Cardiac muscle cell (in vitro differentiated cells and primary cell): ENCODE measurements around the gene PARN. TPM values are rescaled to one million over a fixed set of nuclear protein-coding genes. Genes with fewer than 3 reads are reported as not detected.
"Not testable (repeated sequence)": the region's sequence is repeated elsewhere in the genome, so short reads cannot be mapped to it uniquely, and the experiment has no call there.

ENCODE experiments used
- DNase-seq, 2 donors: peaks; one replicate each; pipeline versions ENCODE4 v3.0.0 to v3.0.0-alpha.2; 2010 to 2017; ENCODE audit warnings: low read depth in 1 of 2, low spot score in 1 of 2
- H3K27ac ChIP-seq: fragments of 200-600 bp; sonication (generic); 2 replicates; pipeline ENCODE4 v1.5.1; 2016
- H3K27me3 ChIP-seq: fragments of 200-600 bp; sonication (generic); 2 replicates; pipeline ENCODE4 v1.6.0; 2016; ENCODE audit warnings: control low read depth
- H3K36me3 ChIP-seq: fragments of 200-600 bp; sonication (generic); 2 replicates; pipeline ENCODE4 v1.5.1; 2016; ENCODE audit warnings: control low read depth
- H3K4me1 ChIP-seq: fragments of 200-600 bp; sonication (generic); 2 replicates; pipeline ENCODE4 v1.8.1; 2017; ENCODE audit warnings: low read depth, mild to moderate bottlenecking, mixed run types
- H3K4me3 ChIP-seq: fragments of 200-600 bp; sonication (generic); 2 replicates; pipeline ENCODE4 v1.5.1; 2016; ENCODE audit warnings: mild to moderate bottlenecking
- H3K9me3 ChIP-seq: fragments of 200-600 bp; sonication (generic); 2 replicates; pipeline ENCODE4 v1.5.1; 2017; ENCODE audit warnings: low read depth, mild to moderate bottlenecking, control low read depth
- CTCF ChIP-seq: IDR thresholded peaks from 2 replicates; pipeline ENCODE4 v1.5.1; 2012; ENCODE audit warnings: low read depth, mild to moderate bottlenecking, low read length
- polyA plus RNA-seq: library from polyadenylated mRNA; unstranded; fragments of >200 nt; fragmentation: Nextera tagmentation; extraction: Ambion mirVana; gene quantifications from 2 replicates; pipeline ENCODE4 v1.2.1, GENCODE V29; 2016
- total RNA-seq: library from RNA; depleted of rRNA; stranded (reverse); fragments of >200 nt; gene quantifications from 2 replicates; pipeline ENCODE4 v1.2.3, GENCODE V29; 2016

Gene PARN
- total and polyA plus RNA-seq, 2 experiments from 2014 or later, result 22.4 to 36.3 TPM

GRCh38 chr16:14445937-14446715 lies 183.9 kb downstream of the PARN start:
- TF ChIP-seq CTCF, result no peak
- Histone ChIP-seq H3K36me3 (no peaks in the 10 kb centered on the region), H3K27me3 (no peaks in the 10 kb centered on the region), H3K27ac (peak overlapping the region; percentile 86), H3K4me1 (peaks cover 27% of the 10 kb centered on the region), H3K9me3 (no peaks in the 10 kb centered on the region), H3K4me3 (no peak overlapping the region)
- DNase-seq, result peak in 1 of 2 donors; percentile 79

- Histone ChIP-seq H3K27ac (peak overlapping the region; percentile 86), H3K9me3 (no peaks in the 10 kb centered on the region), H3K4me3 (no peak overlapping the region), H3K36me3 (no peaks in the 10 kb centered on the region), H3K27me3 (no peaks in the 10 kb centered on the region), H3K4me1 (peaks cover 27% of the 10 kb centered on the region)
- no peak for DNase-seq
- no peak for TF ChIP-seq CTCF
Measured at GRCh38 chr16:14444979-14445810, 184.9 kb downstream of the PARN start.

GRCh38 chr16:14441533-14441932 lies 188.5 kb downstream of the PARN start:
- H3K27me3 ChIP-seq, H3K27ac ChIP-seq, H3K9me3 ChIP-seq, DNase-seq, H3K4me3 ChIP-seq, H3K36me3 ChIP-seq: not testable (repeated sequence)
- peaks cover 18% of the 10 kb centered on the region for H3K4me1 ChIP-seq

GRCh38 chr16:14438256-14438655 lies 191.8 kb downstream of the PARN start:
- no peak for DNase-seq
- Histone ChIP-seq H3K36me3 (no peaks in the 10 kb centered on the region), H3K27ac (no peak overlapping the region), H3K27me3 (no peaks in the 10 kb centered on the region), H3K9me3 (no peaks in the 10 kb centered on the region), H3K4me3 (no peak overlapping the region), H3K4me1 (peaks cover 8% of the 10 kb centered on the region)
- no peak for TF ChIP-seq CTCF

GRCh38 chr16:14437426-14437825 lies 192.6 kb downstream of the PARN start:
- H3K9me3 ChIP-seq, result no peaks in the 10 kb centered on the region
- no peaks in the 10 kb centered on the region for H3K27me3 ChIP-seq
- peaks cover 8% of the 10 kb centered on the region for H3K4me1 ChIP-seq
- H3K36me3 ChIP-seq, result no peaks in the 10 kb centered on the region
- no peak overlapping the region for H3K27ac ChIP-seq
- H3K4me3 ChIP-seq, result no peak overlapping the region
- no peak for TF ChIP-seq CTCF
- no peak for DNase-seq
